GM23338 (cell line): ENCODE data around the gene RAD1. TPM values are rescaled to one million over a fixed set of nuclear protein-coding genes. Genes with fewer than 3 reads are reported as not detected.

Experiments used
- ATAC-seq: fragments of 200-7000 bp; cut with Tn5 transposase; 3 replicates; pipeline ENCODE4 v1.9.1; 2020
- DNase-seq: peaks from one replicate; pipeline ENCODE4 v3.0.0-alpha.2; 2015; ENCODE audit warnings: low spot score
- H2AFZ ChIP-seq: fragments of 200-600 bp; sonication (generic); 2 replicates; pipeline ENCODE4 v1.8.0; 2016; ENCODE audit warnings: antibody characterized with exemption, mild to moderate bottlenecking, moderate library complexity
- H3F3A ChIP-seq: fragments of 200-600 bp; sonication (generic); replicated peaks from 2 replicates; pipeline ENCODE4 v1.8.0; 2017; ENCODE audit warnings: antibody characterized with exemption, mixed run types, low read depth
- H3K27ac ChIP-seq: fragments of 200-600 bp; sonication (generic); 2 replicates; pipeline ENCODE4 v1.6.1; 2016; ENCODE audit warnings: low read depth
- H3K27me3 ChIP-seq: fragments of 200-600 bp; sonication (generic); 2 replicates; pipeline ENCODE4 v1.8.0; 2016; ENCODE audit warnings: mild to moderate bottlenecking, mixed run types, moderate library complexity; ENCODE audit not compliant: insufficient read depth
- H3K36me3 ChIP-seq: fragments of 200-600 bp; sonication (generic); 2 replicates; pipeline ENCODE4 v1.8.0; 2016; ENCODE audit warnings: mild to moderate bottlenecking; ENCODE audit not compliant: insufficient read depth
- H3K4me1 ChIP-seq: fragments of 200-600 bp; sonication (generic); 2 replicates; pipeline ENCODE4 v1.8.0; 2016; ENCODE audit warnings: mild to moderate bottlenecking, moderate library complexity; ENCODE audit not compliant: insufficient read depth
- H3K4me2 ChIP-seq: fragments of 200-600 bp; sonication (generic); 2 replicates; pipeline ENCODE4 v1.7.1; 2017; ENCODE audit warnings: mixed run types
- H3K4me3 ChIP-seq: fragments of 200-600 bp; sonication (generic); 2 replicates; pipeline ENCODE4 v1.6.1; 2016; ENCODE audit warnings: mixed run types
- H3K79me2 ChIP-seq: fragments of 200-600 bp; sonication (generic); replicated peaks from 2 replicates; pipeline ENCODE4 v1.8.0; 2017; ENCODE audit warnings: mild to moderate bottlenecking; ENCODE audit not compliant: insufficient read depth
- H3K9me2 ChIP-seq: fragments of 200-600 bp; sonication (generic); 2 replicates; pipeline ENCODE4 v1.8.0; 2017; ENCODE audit not compliant: insufficient read depth
- H4K20me1 ChIP-seq: fragments of 200-600 bp; sonication (generic); replicated peaks from 2 replicates; pipeline ENCODE4 v1.8.0; 2017; ENCODE audit warnings: mild to moderate bottlenecking; ENCODE audit not compliant: insufficient read depth
- H3K27ac Mint-ChIP-seq: 2 replicates; pipeline ENCODE4 v1.8.0; 2020; ENCODE audit warnings: inconsistent platforms, mild to moderate bottlenecking, moderate library complexity, mixed read lengths
- H3K27me3 Mint-ChIP-seq: 3 replicates; pipeline ENCODE4 v1.8.0; 2022; ENCODE audit warnings: low read depth, mild to moderate bottlenecking, moderate library complexity, mixed read lengths, inconsistent platforms; ENCODE audit not compliant: insufficient read depth, poor library complexity
- H3K36me3 Mint-ChIP-seq: 3 replicates; pipeline ENCODE4 v1.8.0; 2021; ENCODE audit warnings: low read depth, mild to moderate bottlenecking, inconsistent platforms, moderate library complexity, mixed read lengths
- H3K4me1 Mint-ChIP-seq: 3 replicates; pipeline ENCODE4 v1.8.0; 2020; ENCODE audit warnings: mild to moderate bottlenecking, inconsistent platforms, mixed read lengths
- H3K4me3 Mint-ChIP-seq: 3 replicates; pipeline ENCODE4 v1.8.0; 2021; ENCODE audit warnings: moderate library complexity, mild to moderate bottlenecking, inconsistent platforms, mixed read lengths
- H3K9me3 Mint-ChIP-seq: 3 replicates; pipeline ENCODE4 v1.8.0; 2020; ENCODE audit warnings: moderate library complexity, mild to moderate bottlenecking, inconsistent platforms, mixed read lengths
- CREB1 ChIP-seq: fragments of 250-450 bp; sonication (Bioruptor Pico); IDR thresholded peaks from 2 replicates; pipeline ENCODE4 v1.5.0; 2020; ENCODE audit warnings: low read depth, mild to moderate bottlenecking, moderate library complexity
- CTCF ChIP-seq, 2 experiments: fragments of 200-600 bp in 1 of 2; sonication (generic) in 1 of 2; conservative IDR thresholded peaks; 2 replicates each; pipeline versions ENCODE4 v1.5.1 to v1.6.1; 2016 to 2017; ENCODE audit warnings: antibody characterized with exemption in 2 of 2, low read depth in 2 of 2, mild to moderate bottlenecking in 2 of 2, moderate library complexity in 1 of 2
- ETS1 ChIP-seq: IDR thresholded peaks from 2 replicates; pipeline ENCODE4 v1.6.1; 2016; ENCODE audit warnings: antibody characterized with exemption
- EZH2 ChIP-seq: fragments of 200-600 bp; sonication (generic); IDR thresholded peaks from one replicate; pipeline ENCODE4 v1.8.0; 2017; ENCODE audit warnings: antibody characterized with exemption, mild to moderate bottlenecking, low read depth; ENCODE audit not compliant: unreplicated experiment
- EZH2phosphoT487 ChIP-seq: fragments of 200-600 bp; sonication (generic); IDR thresholded peaks from one replicate; pipeline ENCODE4 v1.8.1; 2018; ENCODE audit warnings: antibody characterized with exemption; ENCODE audit not compliant: unreplicated experiment
- NANOG ChIP-seq: IDR thresholded peaks from 2 replicates; pipeline ENCODE4 v1.6.1; 2016; ENCODE audit warnings: antibody characterized with exemption, borderline replicate concordance
- POLR2AphosphoS5 ChIP-seq: IDR thresholded peaks from 2 replicates; pipeline ENCODE4 v1.6.1; 2016; ENCODE audit warnings: antibody characterized with exemption, low read depth
- REST ChIP-seq: IDR thresholded peaks from one replicate; pipeline ENCODE4 v1.6.1; 2018; ENCODE audit warnings: antibody characterized with exemption; ENCODE audit not compliant: unreplicated experiment
- STAT1 ChIP-seq: IDR thresholded peaks from one replicate; pipeline ENCODE4 v1.6.1; 2016; ENCODE audit warnings: antibody characterized with exemption; ENCODE audit not compliant: unreplicated experiment
- ZNF114 ChIP-seq: fragments of 250-450 bp; sonication (Bioruptor Pico); IDR thresholded peaks from 2 replicates; pipeline ENCODE4 v1.5.0; 2020; ENCODE audit warnings: mild to moderate bottlenecking, moderate library complexity
- ZNF331 ChIP-seq: fragments of 250-450 bp; sonication (Bioruptor Pico); IDR thresholded peaks from 2 replicates; pipeline ENCODE4 v1.5.0; 2020; ENCODE audit warnings: low read depth, mild to moderate bottlenecking, moderate library complexity
- polyA plus RNA-seq: library from polyadenylated mRNA; unstranded; fragments of >200 nt; fragmentation: Nextera tagmentation; extraction: Ambion mirVana; gene quantifications from 2 replicates; pipeline ENCODE4 v1.2.1, GENCODE V29; 2016
- total RNA-seq: library from RNA; depleted of rRNA; stranded (reverse); fragments of >200 nt; shearing (Covaris generic); gene quantifications from 2 replicates; pipeline ENCODE4 v1.2.3, GENCODE V29; 2014

The RAD1 gene
- total and polyA plus RNA-seq, 2 experiments from 2014 or later, result 39.3 to 40.9 TPM

- H4K20me1 ChIP-seq, result no peaks in the 10 kb centered on the region
- no peaks in the 10 kb centered on the region for H3K9me3 Mint-ChIP-seq
- no peaks in the 10 kb centered on the region for H3K9me2 ChIP-seq
- peak overlapping the region; percentile 89 for H3K27ac ChIP-seq
- H3K4me3 Mint-ChIP-seq, result peak overlapping the region; percentile 60
- peak overlapping the region; percentile 98 for H3K27ac Mint-ChIP-seq
- peak overlapping the region; percentile 20 for H3K4me3 ChIP-seq
- peak; percentile 79 for DNase-seq
- peak overlapping the region; percentile 61 for H3K4me2 ChIP-seq
- H3K36me3 Mint-ChIP-seq, result peaks cover 3% of the 10 kb centered on the region; the same call in 2 of the 3 replicates
- TF ChIP-seq CTCF (conservative IDR thresholded peaks at IDR 0.05; ENCODE audit: low read depth in 2 of 2) (no peak), NANOG (peak; percentile 47; the same call in 1 of the 2 replicates), EZH2 (no peak), ETS1 (no peak), CREB1 (CRISPR knock-in tag) (no peak), ZNF331 (CRISPR knock-in tag) (no peak), ZNF114 (CRISPR knock-in tag) (no peak), EZH2phosphoT487 (no peak)
- H3K36me3 ChIP-seq, result no peaks in the 10 kb centered on the region
- H3K27me3 Mint-ChIP-seq, result no peaks in the 10 kb centered on the region
- peaks cover 58% of the 10 kb centered on the region for H3K4me1 Mint-ChIP-seq
- no peaks in the 10 kb centered on the region for H3K79me2 ChIP-seq
- no peak overlapping the region for H2AFZ ChIP-seq
- H3K27me3 ChIP-seq, result no peaks in the 10 kb centered on the region
- peaks cover 47% of the 10 kb centered on the region for H3K4me1 ChIP-seq
- 0 out of 2 replicates have a peak, but pooled peaks cover 3% of the 10 kb centered on the region for H3F3A ChIP-seq
- peak; percentile 85 for ATAC-seq
Measured at GRCh38 chr5:34863946-34864345, 51.4 kb downstream of the RAD1 start.

GRCh38 chr5:34859253-34859652, 56.1 kb downstream of the RAD1 start:
- 0 out of 2 replicates have a peak overlapping the region, but pooled peaks have one; percentile 81 for H2AFZ ChIP-seq
- H3K79me2 ChIP-seq, result no peaks in the 10 kb centered on the region
- no peaks in the 10 kb centered on the region for H3K9me2 ChIP-seq
- Mint-ChIP-seq H3K4me3 (no peak overlapping the region), H3K27me3 (no peaks in the 10 kb centered on the region), H3K36me3 (no peaks in the 10 kb centered on the region), H3K4me1 (peaks cover 26% of the 10 kb centered on the region), H3K9me3 (no peaks in the 10 kb centered on the region), H3K27ac (no peak overlapping the region)
- no peak overlapping the region for H3K4me2 ChIP-seq
- H3K27ac ChIP-seq, result no peak overlapping the region
- DNase-seq, result no peak
- no peaks in the 10 kb centered on the region for H4K20me1 ChIP-seq
- no peaks in the 10 kb centered on the region for H3K27me3 ChIP-seq
- H3K4me1 ChIP-seq, result peaks cover 17% of the 10 kb centered on the region
- no peaks in the 10 kb centered on the region for H3K36me3 ChIP-seq
- ATAC-seq, result no peak
- 0 out of 2 replicates have a peak, but pooled peaks cover 3% of the 10 kb centered on the region for H3F3A ChIP-seq
- H3K4me3 ChIP-seq, result no peak overlapping the region
- TF ChIP-seq EZH2phosphoT487 (no peak), EZH2 (no peak), REST (no peak), CTCF (conservative IDR thresholded peaks at IDR 0.05; ENCODE audit: low read depth in 2 of 2) (no peak), ETS1 (no peak), ZNF331 (CRISPR knock-in tag) (no peak), POLR2AphosphoS5 (no peak), STAT1 (no peak)
